HepG2 (cell line): ENCODE data around the gene SNF8. TPM values are rescaled to one million over a fixed set of nuclear protein-coding genes. Genes with fewer than 3 reads are reported as not detected.
A peak's percentile ranks its signal among the peaks of the same experiment; 100 is the strongest.

ENCODE experiments used
- CBFB ChIP-seq: sonication (generic); formaldehyde crosslinking; IDR thresholded peaks from 2 replicates; pipeline ENCODE4 v1.4.0; 2020; ENCODE audit warnings: missing genetic modification reagents
- CEBPZ ChIP-seq: IDR thresholded peaks from 2 replicates; pipeline ENCODE4 v1.6.1; 2012; ENCODE audit warnings: low read length, improper control_type of control experiment
- HIC2 ChIP-seq: sonication (generic); formaldehyde crosslinking; IDR thresholded peaks from 2 replicates; pipeline ENCODE4 v1.9.0; 2022; ENCODE audit warnings: low read depth, missing genetic modification reagents
- HOXA9 ChIP-seq: sonication (generic); formaldehyde crosslinking; IDR thresholded peaks from 2 replicates; pipeline ENCODE4 v1.8.1; 2022; ENCODE audit warnings: missing genetic modification reagents, mild to moderate bottlenecking, moderate library complexity, borderline replicate concordance
- NFRKB ChIP-seq: fragments of 450-650 bp; IDR thresholded peaks from 2 replicates; pipeline ENCODE4 v1.6.1; 2017
- PATZ1 ChIP-seq: sonication (generic); formaldehyde crosslinking; IDR thresholded peaks from 2 replicates; pipeline ENCODE4 v1.4.0; 2020; ENCODE audit warnings: missing genetic modification reagents
- PCBP1 ChIP-seq: fragments of 200-400 bp; formaldehyde crosslinking; IDR thresholded peaks from 2 replicates; pipeline ENCODE4 v1.6.1; 2017; ENCODE audit warnings: mild to moderate bottlenecking, low read depth, low read length, borderline replicate concordance
- SOX5 ChIP-seq: IDR thresholded peaks from 2 replicates; pipeline ENCODE4 v1.6.1; 2016; ENCODE audit warnings: borderline replicate concordance
- SRY ChIP-seq: sonication (generic); formaldehyde crosslinking; IDR thresholded peaks from 2 replicates; pipeline ENCODE4 v1.8.0; 2022; ENCODE audit warnings: mild to moderate bottlenecking, missing genetic modification reagents
- WIZ ChIP-seq: sonication (generic); formaldehyde crosslinking; IDR thresholded peaks from 2 replicates; pipeline ENCODE4 v1.5.1; 2020; ENCODE audit warnings: mild to moderate bottlenecking, missing genetic modification reagents
- ZFAT ChIP-seq: sonication (generic); formaldehyde crosslinking; conservative IDR thresholded peaks from 2 replicates; pipeline ENCODE4 v1.8.1; 2023; ENCODE audit warnings: missing genetic modification reagents, inconsistent platforms
- ZFP37 ChIP-seq: sonication (generic); formaldehyde crosslinking; IDR thresholded peaks from 2 replicates; pipeline ENCODE4 v1.4.0; 2020; ENCODE audit warnings: missing genetic modification reagents, borderline replicate concordance
- ZIK1 ChIP-seq: sonication (generic); formaldehyde crosslinking; IDR thresholded peaks from 2 replicates; pipeline ENCODE4 v1.5.0; 2020; ENCODE audit warnings: mild to moderate bottlenecking, low read depth, missing genetic modification reagents, borderline replicate concordance
- ZNF235 ChIP-seq: sonication (generic); formaldehyde crosslinking; IDR thresholded peaks from 2 replicates; pipeline ENCODE4 v1.8.1; 2023; ENCODE audit warnings: mild to moderate bottlenecking, missing genetic modification reagents, borderline replicate concordance
- ZNF646 ChIP-seq: sonication (generic); formaldehyde crosslinking; IDR thresholded peaks from 2 replicates; pipeline ENCODE4 v1.9.0; 2021; ENCODE audit warnings: mild to moderate bottlenecking, missing genetic modification reagents
- polyA plus RNA-seq, 8 experiments: library from polyadenylated mRNA; depleted of rRNA in 3 of 8; stranded (reverse) in 7 of 8; unstranded in 1 of 8; fragments of >200 nt; fragmentation: Illumina TruSeq in 4 of 8; extraction: Trizol in 4 of 8; gene quantifications; 2 replicates each; pipeline versions ENCODE4 v1.2.1 to v1.2.3, GENCODE V29; 2011 to 2016; ENCODE audit warnings: low read depth in 4 of 8, missing spikeins in 1 of 8, mixed read lengths in 1 of 8; ENCODE audit not compliant: insufficient read depth in 1 of 8
- total RNA-seq, 5 experiments: library from RNA; depleted of rRNA; stranded (reverse); fragments of >200 nt; fragmentation: Illumina TruSeq; extraction: Trizol; gene quantifications; 2 replicates each; pipeline ENCODE4 v1.2.3, GENCODE V29; 2016; ENCODE audit warnings: low read depth in 1 of 5

Gene SNF8
- total and polyA plus RNA-seq, 2 of the 13 experiments (the other 11 are each of a cell fraction or from before 2014, with no cell fraction given), result 114 to 153 TPM

- no peak for TF ChIP-seq CEBPZ
- TF ChIP-seq CBFB (CRISPR knock-in tag), result peak; percentile 92
- TF ChIP-seq NFRKB, result no peak
- TF ChIP-seq ZFP37 (CRISPR knock-in tag), result peak; percentile 63; the same call in 1 of the 2 replicates
- TF ChIP-seq HOXA9, result peak; percentile 24; the same call in 1 of the 2 replicates
- peak; percentile 91; the same call in 1 of the 2 replicates for TF ChIP-seq ZFAT
- peak; percentile 95 for TF ChIP-seq WIZ (CRISPR knock-in tag)
- peak; percentile 62 for TF ChIP-seq PATZ1
- TF ChIP-seq SOX5 (CRISPR knock-in tag), result peak; percentile 32; the same call in 1 of the 2 replicates
- peak; percentile 98 for TF ChIP-seq SRY (CRISPR knock-in tag)
- TF ChIP-seq ZNF646 (CRISPR knock-in tag), result no peak
- TF ChIP-seq ZIK1 (CRISPR knock-in tag), result no peak
- TF ChIP-seq ZNF235 (CRISPR knock-in tag), result peak; percentile 94
- TF ChIP-seq HIC2 (CRISPR knock-in tag), result no peak
- TF ChIP-seq PCBP1, result 0 out of 2 replicates have a peak, but pooled peaks have one; percentile 80
Observed at GRCh38 chr17:48944515-48945260, at the start of gene SNF8 (continued).
